Smooth muscle cell (in vitro differentiated cells): ENCODE data around the gene SPATC1L. TPM values are rescaled to one million over a fixed set of nuclear protein-coding genes. Genes with fewer than 3 reads are reported as not detected.
"Not testable (repeated sequence)": the region's sequence is repeated elsewhere in the genome, so short reads cannot be mapped to it uniquely, and the experiment has no call there.

Experiments used
- DNase-seq: peaks from one replicate; lab custom pipeline; 2025; ENCODE audit not compliant: unreplicated experiment; lab: John Stamatoyannopoulos, UW
- H2AFZ ChIP-seq: fragments of 200-600 bp; sonication (generic); 2 replicates; pipeline ENCODE4 v1.6.0; 2016; ENCODE audit warnings: antibody characterized with exemption, low read depth, mild to moderate bottlenecking
- H3F3A ChIP-seq: fragments of 200-600 bp; sonication (generic); 2 replicates; pipeline ENCODE4 v1.6.0; 2017; ENCODE audit warnings: antibody characterized with exemption, low read depth
- H3K27ac ChIP-seq: fragments of 200-600 bp; sonication (generic); 2 replicates; pipeline ENCODE4 v1.5.1; 2016; ENCODE audit warnings: low read depth, mild to moderate bottlenecking
- H3K27me3 ChIP-seq: fragments of 200-600 bp; sonication (generic); 2 replicates; pipeline ENCODE4 v1.6.1; 2016; ENCODE audit warnings: low read depth, mild to moderate bottlenecking
- H3K36me3 ChIP-seq: fragments of 200-600 bp; sonication (generic); 2 replicates; pipeline ENCODE4 v1.5.1; 2016; ENCODE audit warnings: low read depth
- H3K4me1 ChIP-seq: fragments of 200-600 bp; sonication (generic); 2 replicates; pipeline ENCODE4 v1.5.1; 2016; ENCODE audit warnings: low read depth
- H3K4me2 ChIP-seq: fragments of 200-600 bp; sonication (generic); 2 replicates; pipeline ENCODE4 v1.6.0; 2016; ENCODE audit warnings: mild to moderate bottlenecking
- H3K4me3 ChIP-seq: fragments of 200-600 bp; sonication (generic); 2 replicates; pipeline ENCODE4 v1.5.1; 2016; ENCODE audit warnings: mild to moderate bottlenecking
- H3K79me2 ChIP-seq: fragments of 200-600 bp; sonication (generic); 2 replicates; pipeline ENCODE4 v1.6.0; 2016; ENCODE audit warnings: low read depth, mild to moderate bottlenecking
- H3K9ac ChIP-seq: fragments of 200-600 bp; sonication (generic); 2 replicates; pipeline ENCODE4 v1.6.0; 2016; ENCODE audit warnings: low read depth
- H3K9me3 ChIP-seq: fragments of 200-600 bp; sonication (generic); replicated peaks from 2 replicates; pipeline ENCODE4 v1.5.1; 2016; ENCODE audit warnings: low read depth
- H4K20me1 ChIP-seq: fragments of 200-600 bp; sonication (generic); 2 replicates; pipeline ENCODE4 v1.6.0; 2016; ENCODE audit warnings: low read depth
- WGBS: methylation state at CpG from one replicate; pipeline ENCODE4 v1.1.7; 2016; ENCODE audit warnings: low lambda C conversion rate; 5-methylcytosine and 5-hydroxymethylcytosine counted together
- polyA plus RNA-seq: library from polyadenylated mRNA; unstranded; fragments of >200 nt; fragmentation: Nextera tagmentation; extraction: Ambion mirVana; gene quantifications from 2 replicates; pipeline ENCODE4 v1.2.1, GENCODE V29; 2016
- total RNA-seq: library from RNA; depleted of rRNA; stranded (reverse); fragments of >200 nt; gene quantifications from 2 replicates; pipeline ENCODE4 v1.2.3, GENCODE V29; 2014
- TF ChIP-seq, protein P1 (sequence below): fragments of 200-600 bp; sonication (generic); IDR thresholded peaks from 2 replicates; pipeline ENCODE4 v1.5.1; 2017; ENCODE audit warnings: borderline replicate concordance, mild to moderate bottlenecking, antibody characterized with exemption; ENCODE audit not compliant: insufficient read depth, poor library complexity, severe bottlenecking

SPATC1L gene
- total and polyA plus RNA-seq, 2 experiments from 2014 or later = 6.4 to 36.5 TPM

DNA sequence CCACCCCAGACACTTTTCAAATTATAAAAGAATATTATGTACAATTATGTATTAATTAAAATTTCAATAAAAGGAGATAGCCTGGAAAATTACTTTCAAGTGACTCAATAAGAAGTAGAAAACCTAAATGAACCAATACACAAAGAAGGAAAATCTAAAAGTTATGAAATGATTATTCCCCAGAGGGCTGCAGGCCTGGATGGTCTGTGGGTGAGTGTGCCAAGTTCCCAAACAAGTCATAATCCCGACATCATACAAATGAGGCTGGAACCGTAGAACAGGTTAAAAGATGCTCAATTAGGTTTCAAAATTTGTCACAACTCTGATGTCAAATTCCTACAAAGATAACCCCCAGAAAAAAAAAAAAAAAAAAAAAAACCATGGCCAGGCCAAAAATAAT, 12.7 kb downstream of the SPATC1L start:
- WGBS = 97% methylated on average over 2 of the region's 2 CpGs
- no peaks in the 10 kb centered on the region for H3F3A ChIP-seq
- TF ChIP-seq, protein P1, sequence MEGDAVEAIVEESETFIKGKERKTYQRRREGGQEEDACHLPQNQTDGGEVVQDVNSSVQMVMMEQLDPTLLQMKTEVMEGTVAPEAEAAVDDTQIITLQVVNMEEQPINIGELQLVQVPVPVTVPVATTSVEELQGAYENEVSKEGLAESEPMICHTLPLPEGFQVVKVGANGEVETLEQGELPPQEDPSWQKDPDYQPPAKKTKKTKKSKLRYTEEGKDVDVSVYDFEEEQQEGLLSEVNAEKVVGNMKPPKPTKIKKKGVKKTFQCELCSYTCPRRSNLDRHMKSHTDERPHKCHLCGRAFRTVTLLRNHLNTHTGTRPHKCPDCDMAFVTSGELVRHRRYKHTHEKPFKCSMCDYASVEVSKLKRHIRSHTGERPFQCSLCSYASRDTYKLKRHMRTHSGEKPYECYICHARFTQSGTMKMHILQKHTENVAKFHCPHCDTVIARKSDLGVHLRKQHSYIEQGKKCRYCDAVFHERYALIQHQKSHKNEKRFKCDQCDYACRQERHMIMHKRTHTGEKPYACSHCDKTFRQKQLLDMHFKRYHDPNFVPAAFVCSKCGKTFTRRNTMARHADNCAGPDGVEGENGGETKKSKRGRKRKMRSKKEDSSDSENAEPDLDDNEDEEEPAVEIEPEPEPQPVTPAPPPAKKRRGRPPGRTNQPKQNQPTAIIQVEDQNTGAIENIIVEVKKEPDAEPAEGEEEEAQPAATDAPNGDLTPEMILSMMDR = no peak
- H3K4me1 ChIP-seq = no peaks in the 10 kb centered on the region
- no peaks in the 10 kb centered on the region for H3K9me3 ChIP-seq
- H3K9ac ChIP-seq = no peak overlapping the region
- no peak overlapping the region for H3K27ac ChIP-seq
- no peak overlapping the region for H3K4me3 ChIP-seq
- H2AFZ ChIP-seq = no peak overlapping the region
- no peaks in the 10 kb centered on the region for H3K36me3 ChIP-seq
- H3K4me2 ChIP-seq = no peak overlapping the region
- no peaks in the 10 kb centered on the region for H3K27me3 ChIP-seq
- H4K20me1 ChIP-seq = peaks cover 8% of the 10 kb centered on the region
- peaks cover 5% of the 10 kb centered on the region for H3K79me2 ChIP-seq
- DNase-seq = no peak

DNA sequence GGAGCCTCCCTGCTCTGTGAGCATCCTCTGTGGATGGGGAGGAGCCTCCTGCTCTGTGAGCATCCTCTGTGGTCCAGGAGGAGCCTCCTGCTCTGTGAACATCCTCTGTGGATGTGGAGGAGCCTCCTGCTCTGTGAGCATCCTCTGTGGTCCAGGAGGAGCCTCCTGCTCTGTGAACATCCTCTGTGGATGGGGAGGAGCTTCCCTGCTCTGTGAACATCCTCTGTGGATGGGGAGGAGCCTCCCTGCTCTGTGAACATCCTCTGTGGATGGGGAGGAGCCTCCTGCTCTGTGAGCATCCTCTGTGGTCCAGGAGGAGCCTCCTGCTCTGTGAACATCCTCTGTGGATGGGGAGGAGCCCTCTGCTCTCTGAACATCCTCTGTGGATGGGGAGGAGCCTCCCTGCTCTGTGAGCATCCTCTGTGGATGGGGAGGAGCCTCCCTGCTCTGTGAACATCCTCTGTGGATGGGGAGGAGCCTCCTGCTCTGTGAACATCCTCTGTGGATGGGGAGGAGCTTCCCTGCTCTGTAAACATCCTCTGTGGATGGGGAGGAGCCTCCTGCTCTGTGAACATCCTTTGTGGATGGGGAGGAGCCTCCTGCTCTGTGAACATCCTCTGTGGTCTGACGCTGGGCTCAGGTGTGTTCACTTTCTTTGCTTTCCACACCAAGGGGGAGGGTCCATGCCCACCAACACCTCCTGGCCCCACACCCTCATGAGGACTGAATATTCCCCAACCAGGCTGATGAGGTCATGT, 13.6 kb downstream of the SPATC1L start:
- 94% methylated on average over 1 of the region's 1 CpG for WGBS
- H3K36me3 ChIP-seq, H2AFZ ChIP-seq, DNase-seq, H3K9ac ChIP-seq, H4K20me1 ChIP-seq, H3K9me3 ChIP-seq, H3K27me3 ChIP-seq, H3K79me2 ChIP-seq, H3F3A ChIP-seq, H3K4me1 ChIP-seq, H3K4me3 ChIP-seq, H3K27ac ChIP-seq, H3K4me2 ChIP-seq: not testable (repeated sequence)

DNA sequence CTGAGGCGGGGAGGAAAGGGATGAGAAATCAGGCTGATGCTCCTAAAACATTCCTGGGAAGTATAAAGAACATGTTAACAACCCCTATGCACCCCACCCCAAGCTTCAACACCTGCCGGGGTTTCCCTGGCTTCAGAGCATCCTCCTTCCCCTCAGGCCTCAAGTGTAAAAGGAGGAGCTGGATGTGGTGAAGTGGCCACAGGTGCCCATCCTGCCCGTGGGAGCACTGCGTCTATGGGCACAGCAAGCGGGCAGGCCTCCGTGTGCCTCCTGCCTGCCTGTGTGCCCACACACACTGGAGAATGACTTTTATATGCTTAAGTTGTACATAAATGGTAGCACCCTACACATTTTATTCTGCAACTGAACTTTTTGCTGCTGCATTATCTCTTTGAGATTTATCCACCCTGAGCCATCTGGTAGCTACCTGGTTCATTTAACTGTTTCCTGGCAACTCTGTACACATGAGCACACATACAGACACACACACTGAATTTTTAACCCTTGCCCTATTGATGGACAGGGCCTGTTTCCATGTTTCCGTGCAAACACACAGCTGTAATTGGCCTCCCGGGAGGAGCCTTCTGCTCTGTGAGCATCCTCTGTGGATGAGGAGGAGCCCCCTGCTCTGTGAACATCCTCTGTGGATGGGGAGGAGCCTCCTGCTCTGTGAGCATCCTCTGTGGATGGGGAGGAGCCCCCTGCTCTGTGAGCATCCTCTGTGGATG, 15.4 kb downstream of the SPATC1L start:
- Histone ChIP-seq H3K9ac (no peak overlapping the region), H3K27me3 (no peaks in the 10 kb centered on the region), H3K36me3 (no peaks in the 10 kb centered on the region), H2AFZ (no peak overlapping the region), H3K79me2 (no peaks in the 10 kb centered on the region), H3K4me3 (no peak overlapping the region), H3K4me1 (no peaks in the 10 kb centered on the region), H4K20me1 (peaks cover 8% of the 10 kb centered on the region), H3K27ac (no peak overlapping the region), H3F3A (no peaks in the 10 kb centered on the region), H3K4me2 (no peak overlapping the region), H3K9me3 (no peaks in the 10 kb centered on the region)
- 94% methylated on average over 8 of the region's 8 CpGs for WGBS
- TF ChIP-seq, protein P1 = no peak
- DNase-seq = no peak

DNA sequence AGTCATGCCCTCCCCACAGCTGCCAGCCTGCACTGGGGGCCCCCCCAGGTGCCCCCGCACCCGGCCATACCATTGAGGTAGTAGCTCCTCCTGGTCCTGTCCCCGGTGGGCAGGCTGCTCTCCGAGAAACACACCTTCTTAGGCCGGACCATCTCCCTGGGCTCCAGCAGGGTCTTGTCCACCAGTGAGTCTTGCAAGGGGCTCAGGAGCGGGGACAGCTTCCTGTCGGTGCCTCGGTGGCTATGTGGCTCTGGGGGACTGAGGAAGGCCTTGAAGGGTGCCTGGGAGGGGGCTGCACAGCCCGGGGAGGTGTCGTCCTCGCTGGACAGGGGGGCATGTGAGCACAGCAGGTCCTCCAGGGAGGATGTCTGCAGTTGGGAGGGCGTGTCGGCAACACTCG, 16.0 kb downstream of the SPATC1L start:
- Histone ChIP-seq H3K27ac (no peak overlapping the region), H4K20me1 (peaks cover 3% of the 10 kb centered on the region), H3K4me3 (no peak overlapping the region), H2AFZ (no peak overlapping the region), H3F3A (no peaks in the 10 kb centered on the region), H3K9me3 (no peaks in the 10 kb centered on the region), H3K27me3 (no peaks in the 10 kb centered on the region), H3K4me2 (no peak overlapping the region), H3K9ac (no peak overlapping the region), H3K79me2 (no peaks in the 10 kb centered on the region), H3K4me1 (no peaks in the 10 kb centered on the region), H3K36me3 (no peaks in the 10 kb centered on the region)
- TF ChIP-seq, protein P1 = no peak
- no peak for DNase-seq
- WGBS = 96% methylated on average over 14 of the region's 14 CpGs
